Prostate gland (tissue), 2 donors: ENCODE measurements around the gene ZNF423.

Source experiments
- CTCF ChIP-seq, 4 experiments: fragments of 200-600 bp in 2 of 4; fragments of 450-650 bp in 2 of 4; sonication (generic) in 2 of 4; IDR thresholded peaks; 1 replicate in 3 of 4; 2 replicates in 1 of 4; pipeline ENCODE4 v1.5.1; 2016 to 2019; ENCODE audit warnings: antibody characterized with exemption in 4 of 4, mild to moderate bottlenecking in 2 of 4, moderate library complexity in 2 of 4
- POLR2A ChIP-seq: fragments of 450-650 bp; IDR thresholded peaks from one replicate; pipeline ENCODE4 v1.6.1; 2016; ENCODE audit warnings: antibody characterized with exemption, mild to moderate bottlenecking
- POLR2AphosphoS5 ChIP-seq: sonication (generic); formaldehyde crosslinking; IDR thresholded peaks from one replicate; pipeline ENCODE4 v1.6.1; 2017; ENCODE audit warnings: antibody characterized with exemption

GRCh38 chr16:49530427-49530970 is 325.4 kb downstream of the ZNF423 start:
- TF ChIP-seq POLR2A: no peak
- no peak for TF ChIP-seq CTCF (IDR thresholded peaks at IDR 0.05)
- TF ChIP-seq POLR2AphosphoS5: no peak
